Posterior vena cava (tissue), 2 donors: Measurements from ENCODE around the gene CCM2L. TPM values are rescaled to one million over a fixed set of nuclear protein-coding genes. Genes with fewer than 3 reads are reported as not detected.

Source experiments
- DNase-seq: peaks from one replicate; pipeline ENCODE4 v3.0.0-alpha.2; 2020; ENCODE audit warnings: low spot score
- intact Hi-C, 2 donors: fragments of 100-400 bp; cut with DNase I; formaldehyde crosslinking; loops; one replicate each; pipeline versions ENCODE4 v1.14.1 to v1.14.2; 2022 to 2023
- total RNA-seq, 2 donors: library from RNA; stranded (reverse); fragmentation: NEBNext Ultra II Directional; extraction: Animal tissue kit (Norgen Biotek cat#: 25700); gene quantifications; one replicate each; pipeline ENCODE4 v1.2.1, GENCODE V29; 2021
- donor health status: DM: yes; HTN: yes; CAD: no.
- donor health status: DM: yes; HTN: yes; CAD: no.

Gene CCM2L
- total RNA-seq, 2 donors from 2014 or later = 6.8 to 9.7 TPM

DNA sequence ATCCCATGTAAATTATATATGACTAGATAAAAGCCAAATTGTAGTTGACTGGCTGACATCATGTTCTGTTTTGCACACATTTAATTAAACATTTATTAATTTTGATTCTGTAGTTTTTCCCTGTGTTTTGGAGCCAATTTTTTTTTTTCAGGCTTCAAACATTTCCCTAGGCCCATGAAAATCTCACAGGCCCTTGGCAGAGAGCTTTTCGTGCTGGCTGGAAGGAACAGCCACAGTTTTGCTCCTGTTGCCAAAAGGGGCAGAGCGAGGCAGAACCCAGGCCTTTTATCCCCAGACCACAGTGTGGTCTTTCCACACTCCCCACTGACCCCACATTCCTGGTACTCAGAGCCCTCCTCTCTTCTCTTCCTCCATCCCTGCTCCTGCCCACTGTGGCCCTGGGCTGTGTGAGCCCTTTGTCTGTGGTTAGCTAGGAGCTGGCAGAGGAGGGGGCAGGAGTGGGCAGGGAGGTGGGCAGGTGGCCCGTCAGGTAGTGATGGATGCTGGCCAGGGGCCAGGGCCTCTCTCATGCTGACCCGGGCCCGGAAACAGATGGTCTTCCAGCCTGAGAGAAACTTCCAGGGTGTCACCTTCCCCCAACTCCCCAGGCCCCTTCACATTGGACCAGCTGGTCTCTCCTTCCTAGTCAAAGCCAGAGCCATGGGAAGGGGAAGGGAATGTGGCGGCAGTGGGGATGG lies 19.4 kb upstream of the CCM2L start:
- no peak for DNase-seq
- intact Hi-C loops = no loop called here

DNA sequence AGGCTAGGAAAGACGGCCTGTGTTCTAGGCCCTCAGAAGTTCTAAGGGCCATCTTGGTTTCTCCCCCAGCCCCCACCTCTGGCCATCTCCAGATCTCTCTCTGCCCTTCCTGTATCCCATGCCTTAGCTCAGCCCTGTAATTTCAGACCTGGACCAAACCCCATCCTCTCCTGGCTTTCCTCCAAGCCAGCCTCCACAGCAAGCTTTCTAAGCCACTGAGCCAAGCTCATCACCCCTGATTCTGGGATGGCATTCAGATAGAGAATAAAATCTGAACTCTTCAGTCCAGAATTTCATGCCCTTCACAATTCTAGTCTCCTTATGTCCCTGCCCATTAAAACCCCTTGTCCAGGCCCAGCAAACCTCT lies 18.9 kb upstream of the CCM2L start:
- intact Hi-C loops = no loop called here
- no peak for DNase-seq

DNA sequence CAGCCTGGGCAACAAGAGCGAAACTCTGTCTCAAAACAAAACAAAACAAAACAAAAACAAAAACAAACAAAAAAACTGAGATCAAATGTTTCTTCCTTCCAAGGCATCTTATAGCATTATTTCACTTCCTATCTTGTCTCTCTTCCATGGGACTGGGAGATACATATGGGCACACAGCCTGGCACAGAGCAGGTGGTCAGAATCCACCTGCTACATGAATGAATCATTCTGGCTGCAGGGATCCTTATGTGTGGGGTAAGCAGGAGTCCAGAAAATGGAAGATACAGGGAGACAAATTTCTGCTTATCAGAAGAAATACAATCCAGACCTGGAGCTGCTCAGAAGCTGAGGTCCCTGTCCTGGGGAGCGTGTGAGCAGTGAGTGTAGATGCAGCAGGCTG lies 18.2 kb upstream of the CCM2L start:
- intact Hi-C loops = no loop called here
- no peak for DNase-seq

DNA sequence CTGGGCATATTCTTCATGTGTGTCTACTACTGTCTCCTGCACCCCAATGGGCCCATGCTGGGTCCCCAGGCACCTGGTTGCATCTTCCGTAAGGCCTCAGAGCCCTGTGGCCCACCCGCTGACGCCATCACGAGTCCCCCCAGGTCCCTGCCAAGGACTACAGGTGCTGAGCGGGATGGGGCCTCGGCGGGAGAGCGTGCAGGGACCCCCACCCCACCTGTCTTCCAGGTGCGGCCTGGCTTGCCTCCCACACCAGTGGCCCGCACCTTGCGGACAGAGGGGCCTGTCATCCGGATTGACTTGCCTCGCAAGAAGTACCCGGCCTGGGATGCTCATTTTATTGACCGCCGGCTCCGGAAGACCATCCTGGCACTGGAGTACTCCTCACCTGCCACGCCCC lies 13.2 kb upstream of the CCM2L start:
- DNase-seq = no peak
- intact Hi-C loops = no loop called here

DNA sequence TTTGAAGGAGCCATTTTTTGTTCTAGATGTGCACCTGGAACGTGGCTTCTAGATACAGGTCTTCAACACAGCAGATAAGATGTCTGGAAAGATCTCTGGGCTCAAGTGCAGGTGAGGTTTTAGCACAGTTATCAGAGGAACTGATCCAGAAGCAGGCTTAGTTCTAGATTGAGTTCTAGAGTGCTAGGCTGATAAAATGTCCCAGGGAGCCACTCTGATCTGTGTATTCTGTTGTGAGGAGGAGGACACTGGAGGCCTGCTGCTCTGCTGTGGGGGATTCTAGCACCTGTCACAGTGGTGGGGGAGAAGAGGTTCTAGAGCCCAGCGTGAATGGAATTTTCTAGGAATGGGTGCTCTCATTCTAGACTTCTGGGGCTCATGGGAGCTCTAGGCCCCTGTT lies 12.0 kb upstream of the CCM2L start:
- intact Hi-C loops = no loop called here
- DNase-seq = no peak

DNA sequence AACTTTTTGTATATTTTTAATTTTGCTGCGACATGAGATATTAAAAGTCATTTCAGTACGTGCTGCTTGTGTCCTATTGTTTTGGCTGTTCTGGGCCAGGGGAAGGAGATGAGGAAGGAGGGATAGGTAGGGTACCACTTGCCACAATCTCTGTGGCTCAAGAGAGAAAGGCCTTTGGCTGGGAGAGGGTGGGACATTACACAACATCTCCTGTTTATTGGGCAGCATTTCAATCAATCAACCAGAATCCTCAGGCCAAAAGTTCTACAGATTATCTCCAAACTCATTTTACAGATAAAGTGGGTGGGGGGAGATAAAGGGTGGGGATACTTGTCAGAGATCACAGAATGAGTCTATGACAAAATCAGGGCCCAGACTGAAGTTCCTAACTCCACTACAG lies 6.9 kb upstream of the CCM2L start:
- no peak for DNase-seq
- intact Hi-C loops = no loop called here

DNA sequence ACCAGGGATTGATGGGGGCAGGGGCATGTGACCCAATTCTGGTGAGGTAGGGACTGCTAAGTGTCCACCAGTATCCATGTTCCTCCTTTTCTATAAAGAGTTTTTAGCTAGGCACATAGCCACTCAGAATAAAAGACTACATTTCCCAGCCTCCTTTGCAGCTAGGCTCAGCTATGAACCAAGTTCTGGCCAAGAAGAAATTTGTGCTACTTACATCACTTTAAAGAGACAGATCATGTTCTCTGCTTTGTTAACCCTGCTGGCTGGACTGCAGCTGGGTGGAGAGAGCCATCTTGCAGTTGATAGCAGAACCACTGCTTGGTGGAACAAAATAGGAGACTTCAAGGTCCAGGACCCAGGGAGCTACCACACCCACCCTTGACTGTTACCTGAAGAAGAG lies 5.3 kb upstream of the CCM2L start:
- no peak for DNase-seq
- intact Hi-C loops = no loop called here

DNA sequence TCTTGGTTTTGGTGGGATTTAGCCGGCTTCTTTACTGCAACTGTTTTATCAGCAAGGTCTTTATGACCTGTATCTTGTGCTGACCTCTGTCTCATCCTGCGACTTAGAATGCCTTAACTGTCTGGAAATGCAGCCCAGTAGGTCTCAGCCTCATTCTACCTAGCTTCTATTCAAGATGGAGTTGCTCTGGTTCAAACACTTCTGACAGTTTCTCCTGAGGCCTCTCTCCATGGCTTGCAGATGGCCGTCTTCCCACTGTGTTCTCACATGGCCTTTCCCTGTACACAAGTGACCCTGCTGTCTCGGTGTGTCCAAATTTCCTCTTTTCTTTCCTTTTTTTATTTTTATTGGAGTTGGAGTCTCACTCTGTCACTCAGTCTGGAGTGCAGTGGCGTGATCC lies 4.2 kb upstream of the CCM2L start:
- intact Hi-C loops = no loop called here
- DNase-seq = no peak

DNA sequence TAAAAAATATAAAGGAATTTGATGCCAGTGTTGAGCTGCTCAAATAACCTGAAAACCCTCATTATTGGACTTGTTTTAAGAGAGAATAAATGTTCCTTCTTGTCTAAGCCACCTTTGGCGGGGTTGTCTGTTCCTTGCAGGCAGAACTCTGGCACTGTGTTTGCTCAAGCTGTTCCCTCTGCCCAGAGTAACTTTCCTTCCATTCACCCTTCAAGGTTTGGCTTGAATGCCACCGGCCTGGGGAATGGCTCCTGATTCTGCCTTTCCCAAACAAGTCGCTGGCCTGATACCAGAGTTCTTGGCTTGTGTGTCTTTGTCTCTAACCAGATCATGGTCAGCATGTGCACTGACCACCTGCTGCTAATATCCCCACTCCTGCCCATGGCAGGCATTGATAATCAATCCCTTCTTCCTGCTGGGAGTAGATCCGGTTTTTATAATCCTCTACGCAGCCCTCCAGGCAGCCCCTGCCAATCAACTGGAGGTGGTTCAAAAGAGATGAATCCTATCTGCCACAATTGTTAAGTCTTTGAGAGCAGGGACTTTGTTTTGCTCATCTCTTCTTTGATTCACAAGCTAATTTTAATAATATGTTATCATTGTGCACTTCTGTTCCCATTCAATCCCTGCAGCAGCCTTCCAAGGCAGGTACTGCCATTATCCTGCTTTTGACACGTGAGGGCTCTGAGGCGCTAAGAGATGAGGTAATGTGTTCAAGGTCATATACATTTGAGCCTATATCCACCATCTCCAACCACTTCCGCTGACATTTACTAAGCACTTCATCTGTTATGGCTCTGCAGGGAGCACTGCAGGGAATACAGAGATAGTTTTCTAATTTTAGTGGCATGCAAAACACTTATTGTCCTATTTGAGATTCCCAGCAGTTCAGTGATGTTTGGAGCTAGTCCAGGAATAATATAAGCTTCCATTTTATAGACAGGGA lies 3.1 kb upstream of the CCM2L start:
- intact Hi-C loops = no loop called here
- no peak for DNase-seq

DNA sequence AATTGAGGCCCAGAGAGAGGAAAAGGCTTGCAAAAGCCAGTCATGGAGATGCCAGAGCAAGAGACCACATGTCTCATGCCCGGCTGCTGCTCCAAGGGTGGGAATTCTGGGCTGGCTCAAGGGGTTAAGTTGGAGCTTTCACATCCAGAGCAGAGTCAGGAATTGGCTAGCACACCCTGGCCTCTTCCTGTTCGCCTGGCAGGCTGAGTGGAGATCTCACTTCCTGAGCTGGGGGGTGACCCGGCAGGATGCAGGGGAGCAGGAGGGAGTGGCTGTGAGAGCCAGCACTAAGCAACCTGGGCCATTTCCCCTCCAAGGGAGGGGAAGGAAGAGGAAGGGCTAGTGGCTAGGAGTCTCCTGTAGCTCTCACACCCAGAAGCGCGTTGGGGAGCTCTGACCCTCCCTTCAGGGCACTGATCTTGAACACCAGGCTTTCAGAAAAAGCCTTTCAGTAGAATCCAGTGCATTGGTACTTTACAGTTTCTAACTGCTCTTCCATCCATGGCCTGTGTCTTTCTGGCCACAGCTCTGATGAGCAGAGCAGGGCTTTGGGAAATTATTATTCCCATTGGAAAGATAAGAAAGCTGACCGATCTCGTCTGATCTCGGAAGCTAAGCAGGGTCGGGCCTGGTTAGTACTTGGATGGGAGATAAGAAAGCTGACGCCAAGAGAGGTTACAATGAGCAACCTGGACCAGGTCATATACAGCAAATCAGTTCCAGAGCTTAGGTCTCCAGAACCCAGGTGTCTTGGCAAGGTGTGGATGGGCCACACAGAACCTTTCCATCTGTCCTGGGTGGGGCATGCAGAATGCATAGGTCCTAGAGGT lies 2.2 kb upstream of the CCM2L start:
- peak; percentile 83 for DNase-seq
- intact Hi-C loops = no loop called here

DNA sequence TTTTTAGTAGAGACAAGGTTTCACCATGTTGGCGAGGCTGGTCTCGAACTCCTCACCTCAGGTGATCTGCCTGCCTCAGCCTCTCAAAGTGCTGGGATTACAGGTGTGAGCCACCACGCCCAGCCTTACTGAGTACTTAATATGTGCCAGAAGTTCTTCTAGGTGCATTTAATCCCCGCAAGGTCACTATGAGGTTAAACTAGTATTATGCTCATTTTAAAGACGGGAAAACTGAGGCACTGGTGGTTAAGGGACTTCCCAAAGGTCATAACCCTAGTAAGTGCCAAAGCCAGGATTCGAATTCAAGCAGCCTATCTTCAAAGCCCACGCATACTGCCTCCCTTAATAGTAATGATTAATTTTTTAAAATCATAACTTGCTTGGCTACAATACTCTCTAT lies 674 bp upstream of the CCM2L start:
- intact Hi-C loops = no loop called here

DNA sequence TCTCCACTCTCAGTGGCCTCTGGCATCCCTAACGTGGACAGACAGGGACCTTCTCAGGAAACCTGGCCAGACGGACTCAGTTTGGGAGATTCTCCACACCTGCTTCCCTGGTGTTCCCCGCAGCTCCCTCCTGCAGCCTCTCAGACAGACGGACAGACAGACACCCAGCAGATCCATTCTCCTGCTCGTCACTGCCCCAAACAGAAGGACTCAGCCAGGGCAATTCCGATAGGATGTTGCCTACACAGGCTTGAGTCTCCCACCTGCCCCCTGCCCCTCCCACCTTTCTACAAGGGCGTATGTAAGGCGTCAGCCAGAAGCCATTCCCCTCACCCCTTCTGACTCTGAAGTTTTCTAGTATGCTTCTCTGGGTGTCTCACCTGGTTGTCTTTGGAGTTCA lies 428 bp downstream of the CCM2L start:
- DNase-seq = no peak
- intact Hi-C loops = no loop called here

More for the DNA sequence above, 674 bp upstream of the CCM2L start:
- no peak for DNase-seq

DNA sequence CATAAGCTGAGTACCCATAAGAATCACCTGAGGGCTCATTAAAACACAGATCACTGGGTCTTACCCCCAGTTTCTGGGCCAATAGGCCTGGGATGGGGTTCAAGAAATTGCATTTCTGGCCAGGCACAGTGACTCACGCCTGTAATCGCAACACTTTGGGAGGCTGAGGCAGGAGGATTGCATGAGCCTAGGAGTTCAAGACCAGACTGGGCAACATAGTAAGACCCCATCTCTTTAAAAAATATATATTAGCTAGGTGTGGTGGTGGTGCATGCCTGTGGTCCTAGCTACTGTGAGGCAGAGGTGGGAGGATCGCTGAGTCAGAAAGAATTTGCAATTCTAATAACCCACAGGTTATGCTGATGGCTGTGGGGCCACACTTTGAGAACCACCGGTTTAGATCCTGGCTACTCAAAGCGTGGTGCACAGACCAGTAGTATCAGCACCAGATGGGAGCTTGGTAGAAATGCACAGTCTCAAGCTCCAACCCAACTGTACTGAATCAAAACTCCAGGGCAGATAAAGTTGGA lies 2.0 kb downstream of the CCM2L start:
- intact Hi-C loops = no loop called here

DNA sequence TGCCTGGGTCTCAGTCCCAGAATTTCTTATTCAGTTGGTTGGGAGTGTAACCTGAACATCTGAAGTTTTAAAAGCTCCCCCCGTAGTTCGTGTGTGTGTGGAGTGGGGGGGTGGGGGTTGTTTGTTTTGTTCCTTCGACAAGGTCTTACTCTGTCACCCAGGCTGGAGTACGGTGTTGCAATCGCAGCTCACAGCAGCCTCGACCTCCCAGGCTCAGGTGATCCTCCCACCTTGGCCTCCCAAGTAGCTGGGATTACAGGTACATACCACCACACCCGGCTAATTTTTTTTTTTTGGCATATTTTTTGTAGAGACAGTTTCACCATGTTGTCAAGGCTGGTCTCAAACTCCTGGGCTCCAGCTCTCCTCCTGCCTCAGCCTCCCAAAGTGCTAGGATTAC lies 3.1 kb downstream of the CCM2L start:
- DNase-seq = no peak
- intact Hi-C loops = no loop called here

More for the DNA sequence above, 2.0 kb downstream of the CCM2L start:
- no peak for DNase-seq

DNA sequence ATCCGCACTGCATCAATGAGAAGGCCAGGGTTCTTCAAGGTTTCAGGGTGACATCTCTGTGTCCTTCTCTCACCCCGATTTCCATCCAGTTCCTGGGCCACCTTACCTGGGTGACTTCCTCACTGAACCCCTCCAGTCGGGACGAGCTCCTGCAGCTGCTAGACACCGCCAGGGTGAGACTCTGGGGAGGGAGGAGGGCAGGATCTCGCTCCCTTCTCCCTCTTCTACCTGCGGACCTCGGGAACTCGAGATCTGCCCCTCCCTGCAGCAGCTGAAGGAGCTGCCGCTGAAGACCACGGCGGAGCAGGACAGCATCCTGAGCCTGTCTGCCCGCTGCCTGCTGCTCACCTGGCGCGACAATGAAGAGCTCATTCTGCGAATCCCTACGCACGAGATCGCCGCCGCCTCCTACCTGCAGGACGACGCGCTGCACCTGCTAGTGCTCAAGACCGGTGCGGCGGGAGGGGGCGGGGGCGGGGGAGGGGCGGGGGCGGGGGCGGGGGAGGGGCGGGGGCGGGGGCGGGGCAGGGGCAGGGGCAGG lies 7.5 kb downstream of the CCM2L start:
- DNase-seq = no peak
- intact Hi-C loops = no loop called here

DNA sequence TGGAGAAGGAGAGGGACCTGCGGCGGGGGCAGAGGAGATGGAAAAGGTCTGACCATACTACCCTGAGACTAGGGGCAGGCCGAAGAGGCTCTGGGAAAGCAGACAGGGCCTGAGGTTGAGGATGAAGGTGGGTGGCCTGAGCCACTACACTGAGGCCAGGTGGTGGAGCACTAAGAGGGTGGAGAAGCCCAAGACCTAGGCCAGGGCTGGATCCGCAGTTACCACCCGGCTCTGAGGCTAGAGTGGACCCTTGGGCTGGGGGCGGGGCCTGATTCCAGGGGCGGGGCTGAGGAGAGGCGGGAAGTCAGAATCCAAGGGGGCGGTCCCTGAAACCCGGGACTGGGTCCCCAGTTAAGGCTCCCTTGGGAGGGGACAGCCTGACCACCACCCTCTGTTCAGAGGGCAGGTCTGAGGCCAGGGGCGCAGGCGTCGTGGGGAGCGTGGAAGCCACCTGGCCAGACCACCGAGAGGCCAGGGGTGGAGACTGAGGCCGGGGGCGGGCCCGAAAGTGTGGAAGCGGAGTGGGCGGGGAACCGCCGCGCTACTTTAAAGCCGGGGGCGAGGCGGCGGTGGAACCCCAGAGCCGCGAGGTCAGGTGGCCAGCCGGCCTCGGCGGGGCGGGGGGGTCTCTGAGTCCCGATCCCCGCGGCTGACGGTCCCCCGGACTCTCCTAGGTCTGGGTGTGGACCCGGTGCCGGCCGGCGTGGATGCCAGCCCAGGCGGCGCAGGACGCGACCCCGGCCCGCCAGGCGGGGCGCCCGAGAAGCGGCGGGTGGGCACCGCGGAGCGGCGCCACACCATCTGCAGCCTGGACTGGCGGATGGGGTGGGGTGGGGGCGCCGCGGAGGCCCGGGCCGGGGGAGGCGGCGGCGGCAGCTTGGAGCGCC lies 8.3 kb downstream of the CCM2L start:
- intact Hi-C loops = no loop called here
- DNase-seq = no peak

DNA sequence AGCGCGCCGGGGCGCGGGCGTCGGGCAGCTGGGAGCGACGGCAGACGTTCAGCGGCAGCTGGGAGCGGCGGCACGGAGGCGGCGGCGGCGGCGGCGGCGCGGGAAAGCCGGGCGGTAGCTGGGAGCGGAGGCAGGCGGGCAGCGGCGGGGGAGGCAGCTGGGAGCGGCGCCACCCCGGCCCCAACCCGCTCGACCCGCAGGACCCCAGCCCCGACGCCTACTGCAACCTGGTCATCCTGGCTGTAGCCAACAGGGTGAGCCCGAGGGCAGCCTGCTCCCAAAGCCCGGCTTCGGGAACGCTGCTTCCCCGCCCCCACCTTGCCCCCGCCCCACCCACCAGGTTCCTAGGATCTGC lies 8.9 kb downstream of the CCM2L start:
- no peak for DNase-seq

DNA sequence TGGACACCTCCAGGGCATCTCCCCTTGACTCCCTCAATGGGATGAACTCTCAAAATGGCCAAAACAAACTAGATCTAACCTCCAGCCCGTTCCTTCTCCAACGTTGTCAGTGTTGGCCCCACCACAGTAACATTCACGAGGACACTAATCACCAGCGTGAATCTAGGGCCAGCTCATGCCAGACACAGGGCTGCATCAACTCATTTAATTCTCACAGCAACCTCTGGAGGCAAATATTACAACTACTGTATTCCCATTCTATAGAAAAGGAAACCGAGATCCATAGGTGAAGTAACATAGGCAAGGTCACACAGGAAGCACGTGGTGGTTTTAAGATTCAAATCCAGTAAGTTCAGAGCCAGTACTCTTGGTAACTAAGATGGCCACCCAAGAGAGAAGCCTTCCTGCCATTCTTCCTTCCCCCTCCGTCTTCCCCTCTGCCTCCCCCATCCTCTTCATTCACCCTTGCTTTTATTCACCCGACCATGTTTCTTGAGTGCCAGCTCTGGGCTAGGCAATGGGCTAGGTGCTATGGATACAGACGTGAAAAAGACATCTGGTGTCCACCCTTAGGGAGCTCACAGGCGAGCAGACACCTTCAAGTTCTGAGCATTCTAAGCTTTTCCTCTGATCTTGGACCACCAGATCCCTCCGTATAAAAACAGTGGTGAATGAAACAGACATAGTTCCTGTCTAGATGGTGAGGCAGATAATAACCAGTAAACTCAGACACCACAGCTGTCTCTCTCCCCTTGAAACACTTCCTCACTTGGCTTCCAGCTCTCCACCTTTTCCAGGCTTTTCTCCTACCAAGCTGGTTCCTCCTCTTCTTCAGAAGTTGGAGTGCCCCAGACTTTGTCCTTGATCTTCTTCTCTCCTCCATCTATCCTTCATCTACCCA lies 9.6 kb downstream of the CCM2L start:
- intact Hi-C loops = no loop called here
- no peak for DNase-seq

More for the DNA sequence above, 8.9 kb downstream of the CCM2L start:
- intact Hi-C loops = no loop called here
